Astrocyte (in vitro differentiated cells and primary cell): Measurements from ENCODE around the gene CABLES2.

ENCODE experiments used
- EZH2 ChIP-seq: IDR thresholded peaks from 2 replicates; pipeline ENCODE4 v1.6.1; 2012; ENCODE audit warnings: mild to moderate bottlenecking, low read length, inconsistent platforms; ENCODE audit not compliant: insufficient read depth
- TF ChIP-seq, protein P1 (sequence below): IDR thresholded peaks from 2 replicates; pipeline ENCODE4 v1.5.1; 2011; ENCODE audit warnings: low read depth, mild to moderate bottlenecking, inconsistent platforms, low read length, moderate library complexity; ENCODE audit not compliant: insufficient read depth

DNA sequence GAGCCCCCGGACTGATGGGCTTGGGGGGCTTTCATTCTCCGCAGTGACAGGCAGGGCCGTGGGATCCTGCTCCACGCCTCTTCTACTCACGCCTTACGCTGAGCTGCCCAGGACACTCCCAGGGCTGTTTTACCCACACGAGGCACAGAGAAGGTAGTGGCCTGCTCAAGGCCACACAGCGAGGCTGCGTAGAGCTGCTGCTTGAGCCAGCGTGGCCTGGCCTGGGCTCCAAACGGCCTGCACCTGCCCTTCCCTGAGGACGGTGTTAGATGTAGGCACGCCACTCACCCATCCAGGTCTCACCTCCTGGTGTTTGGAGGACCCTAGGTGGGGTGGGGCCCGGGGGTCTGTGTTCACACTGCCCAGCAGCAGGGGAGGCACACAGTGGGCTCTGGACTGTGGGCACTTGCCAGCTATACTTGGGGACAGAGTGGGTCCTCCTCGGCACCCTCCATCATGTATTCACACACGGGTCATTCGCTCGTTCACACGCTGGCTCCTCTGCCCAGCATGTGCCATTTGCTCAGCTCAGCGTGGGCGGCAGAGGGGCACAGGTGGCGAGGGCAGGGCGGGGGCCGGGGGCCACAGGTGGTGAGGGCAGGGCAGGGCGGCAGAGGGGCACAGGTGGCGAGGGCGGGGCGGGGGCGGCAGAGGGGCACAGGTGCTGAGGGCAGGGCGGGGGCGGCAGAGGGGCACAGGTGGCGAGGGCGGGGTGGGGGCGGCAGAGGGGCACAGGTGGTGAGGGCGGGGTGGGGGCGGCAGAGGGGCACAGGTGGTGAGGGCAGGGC is 38.7 kb upstream of the CABLES2 start:
- TF ChIP-seq, protein P1, sequence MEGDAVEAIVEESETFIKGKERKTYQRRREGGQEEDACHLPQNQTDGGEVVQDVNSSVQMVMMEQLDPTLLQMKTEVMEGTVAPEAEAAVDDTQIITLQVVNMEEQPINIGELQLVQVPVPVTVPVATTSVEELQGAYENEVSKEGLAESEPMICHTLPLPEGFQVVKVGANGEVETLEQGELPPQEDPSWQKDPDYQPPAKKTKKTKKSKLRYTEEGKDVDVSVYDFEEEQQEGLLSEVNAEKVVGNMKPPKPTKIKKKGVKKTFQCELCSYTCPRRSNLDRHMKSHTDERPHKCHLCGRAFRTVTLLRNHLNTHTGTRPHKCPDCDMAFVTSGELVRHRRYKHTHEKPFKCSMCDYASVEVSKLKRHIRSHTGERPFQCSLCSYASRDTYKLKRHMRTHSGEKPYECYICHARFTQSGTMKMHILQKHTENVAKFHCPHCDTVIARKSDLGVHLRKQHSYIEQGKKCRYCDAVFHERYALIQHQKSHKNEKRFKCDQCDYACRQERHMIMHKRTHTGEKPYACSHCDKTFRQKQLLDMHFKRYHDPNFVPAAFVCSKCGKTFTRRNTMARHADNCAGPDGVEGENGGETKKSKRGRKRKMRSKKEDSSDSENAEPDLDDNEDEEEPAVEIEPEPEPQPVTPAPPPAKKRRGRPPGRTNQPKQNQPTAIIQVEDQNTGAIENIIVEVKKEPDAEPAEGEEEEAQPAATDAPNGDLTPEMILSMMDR: no peak
- TF ChIP-seq EZH2: no peak
